ENCODE data around the gene SLC25A21.

DNA sequence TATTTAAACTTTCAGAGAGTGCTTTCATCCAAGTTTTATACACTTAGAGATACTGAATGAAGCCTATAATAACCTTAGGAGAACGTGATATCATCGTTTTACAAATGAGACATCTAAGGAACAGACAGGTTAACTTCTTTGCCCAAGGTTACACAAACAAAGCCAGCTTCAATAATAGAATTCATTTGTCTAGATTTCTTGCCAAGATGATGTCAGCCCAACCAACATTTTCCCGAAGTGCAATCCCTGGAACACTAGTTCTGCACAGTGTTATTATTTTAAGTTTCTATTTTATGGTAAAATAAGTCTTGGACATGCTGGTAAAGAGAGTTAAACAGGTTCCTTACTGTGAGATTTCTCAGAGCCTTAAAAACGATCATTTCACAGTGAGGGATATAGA is 174.6 kb downstream of the SLC25A21 start:
- no peak for TF ChIP-seq POLR2A (IDR thresholded peaks at IDR 0.05)
- TF ChIP-seq CTCF (IDR thresholded peaks at IDR 0.05): no peak

Data from esophagus squamous epithelium (tissue), 4 donors.